Measurements from ENCODE around the gene FZR1.

FZR1 gene

GRCh38 chr19:3515891-3516422, 9.8 kb downstream of the FZR1 start:
- Histone ChIP-seq H3K27ac (ENCODE audit: low read depth, low read length) (no peak overlapping the region), H3K4me1 (ENCODE audit: control insufficient read depth in 1 of 2, insufficient read depth in 2 of 2, low read length in 2 of 2) (peaks cover 28% of the 10 kb centered on the region in 2 donors), H3K9me3 (ENCODE audit: control insufficient read depth in 1 of 2, low read length in 2 of 2) (no peaks in the 10 kb centered on the region), H3K36me3 (ENCODE audit: control insufficient read depth in 1 of 2, insufficient read depth in 2 of 2, low read length in 2 of 2) (peaks cover 7 to 24% of the 10 kb centered on the region in 2 donors), H3K9ac (ENCODE audit: low read depth in 1 of 2, low read length in 2 of 2) (no peak overlapping the region), H3K27me3 (ENCODE audit: control insufficient read depth in 1 of 2, insufficient read depth in 2 of 2, low read length in 2 of 2) (no peaks in the 10 kb centered on the region), H3K4me3 (ENCODE audit: low read depth in 1 of 2, low read length in 2 of 2) (no peak overlapping the region)

GRCh38 chr19:3516675-3517207, 10.6 kb downstream of the FZR1 start:
- peaks cover 27 to 31% of the 10 kb centered on the region in 2 donors for H3K4me1 ChIP-seq (ENCODE audit: control insufficient read depth in 1 of 2, insufficient read depth in 2 of 2, low read length in 2 of 2)
- H3K27ac ChIP-seq (ENCODE audit: low read depth, low read length) = no peak overlapping the region
- no peak overlapping the region for H3K9ac ChIP-seq (ENCODE audit: low read depth in 1 of 2, low read length in 2 of 2)
- no peak overlapping the region for H3K4me3 ChIP-seq (ENCODE audit: low read depth in 1 of 2, low read length in 2 of 2)
- H3K36me3 ChIP-seq (ENCODE audit: control insufficient read depth in 1 of 2, insufficient read depth in 2 of 2, low read length in 2 of 2) = peaks cover 7 to 19% of the 10 kb centered on the region in 2 donors
- no peaks in the 10 kb centered on the region for H3K9me3 ChIP-seq (ENCODE audit: control insufficient read depth in 1 of 2, low read length in 2 of 2)
- no peaks in the 10 kb centered on the region for H3K27me3 ChIP-seq (ENCODE audit: control insufficient read depth in 1 of 2, insufficient read depth in 2 of 2, low read length in 2 of 2)

GRCh38 chr19:3517638-3518037, 11.5 kb downstream of the FZR1 start:
- Histone ChIP-seq H3K36me3 (ENCODE audit: control insufficient read depth in 1 of 2, insufficient read depth in 2 of 2, low read length in 2 of 2) (peaks cover 13 to 18% of the 10 kb centered on the region in 2 donors), H3K27ac (ENCODE audit: low read depth, low read length) (no peak overlapping the region), H3K9me3 (ENCODE audit: control insufficient read depth in 1 of 2, low read length in 2 of 2) (no peaks in the 10 kb centered on the region), H3K4me1 (ENCODE audit: control insufficient read depth in 1 of 2, insufficient read depth in 2 of 2, low read length in 2 of 2) (peaks cover 27 to 31% of the 10 kb centered on the region in 2 donors), H3K9ac (ENCODE audit: low read depth in 1 of 2, low read length in 2 of 2) (no peak overlapping the region), H3K27me3 (ENCODE audit: control insufficient read depth in 1 of 2, insufficient read depth in 2 of 2, low read length in 2 of 2) (no peaks in the 10 kb centered on the region), H3K4me3 (ENCODE audit: low read depth in 1 of 2, low read length in 2 of 2) (no peak overlapping the region)

GRCh38 chr19:3518255-3518654, 12.1 kb downstream of the FZR1 start:
- Histone ChIP-seq H3K4me1 (ENCODE audit: control insufficient read depth in 1 of 2, insufficient read depth in 2 of 2, low read length in 2 of 2) (peaks cover 26% of the 10 kb centered on the region in 2 donors), H3K27me3 (ENCODE audit: control insufficient read depth in 1 of 2, insufficient read depth in 2 of 2, low read length in 2 of 2) (no peaks in the 10 kb centered on the region), H3K36me3 (ENCODE audit: control insufficient read depth in 1 of 2, insufficient read depth in 2 of 2, low read length in 2 of 2) (peaks cover 13 to 23% of the 10 kb centered on the region in 2 donors), H3K9me3 (ENCODE audit: control insufficient read depth in 1 of 2, low read length in 2 of 2) (no peaks in the 10 kb centered on the region), H3K27ac (ENCODE audit: low read depth, low read length) (no peak overlapping the region), H3K4me3 (ENCODE audit: low read depth in 1 of 2, low read length in 2 of 2) (no peak overlapping the region), H3K9ac (ENCODE audit: low read depth in 1 of 2, low read length in 2 of 2) (no peak overlapping the region)

- no peaks in the 10 kb centered on the region for H3K27me3 ChIP-seq (ENCODE audit: control insufficient read depth in 1 of 2, insufficient read depth in 2 of 2, low read length in 2 of 2)
- H3K4me1 ChIP-seq (ENCODE audit: control insufficient read depth in 1 of 2, insufficient read depth in 2 of 2, low read length in 2 of 2) = peaks cover 24% of the 10 kb centered on the region in 2 donors
- H3K27ac ChIP-seq (ENCODE audit: low read depth, low read length) = no peak overlapping the region
- peaks cover 13 to 27% of the 10 kb centered on the region in 2 donors for H3K36me3 ChIP-seq (ENCODE audit: control insufficient read depth in 1 of 2, insufficient read depth in 2 of 2, low read length in 2 of 2)
- H3K4me3 ChIP-seq (ENCODE audit: low read depth in 1 of 2, low read length in 2 of 2) = no peak overlapping the region
- no peaks in the 10 kb centered on the region for H3K9me3 ChIP-seq (ENCODE audit: control insufficient read depth in 1 of 2, low read length in 2 of 2)
- H3K9ac ChIP-seq (ENCODE audit: low read depth in 1 of 2, low read length in 2 of 2) = no peak overlapping the region
Observed at GRCh38 chr19:3518659-3519058, 12.5 kb downstream of the FZR1 start.

GRCh38 chr19:3519126-3519525, 13.0 kb downstream of the FZR1 start:
- no peaks in the 10 kb centered on the region for H3K27me3 ChIP-seq (ENCODE audit: control insufficient read depth in 1 of 2, insufficient read depth in 2 of 2, low read length in 2 of 2)

GRCh38 chr19:3520166-3521103, 14.3 kb downstream of the FZR1 start:
- Histone ChIP-seq H3K27me3 (ENCODE audit: control insufficient read depth in 1 of 2, insufficient read depth in 2 of 2, low read length in 2 of 2) (no peaks in the 10 kb centered on the region), H3K36me3 (ENCODE audit: control insufficient read depth in 1 of 2, insufficient read depth in 2 of 2, low read length in 2 of 2) (peaks cover 20 to 39% of the 10 kb centered on the region in 2 donors), H3K4me1 (ENCODE audit: control insufficient read depth in 1 of 2, insufficient read depth in 2 of 2, low read length in 2 of 2) (peaks cover 24% of the 10 kb centered on the region in 2 donors), H3K9me3 (ENCODE audit: control insufficient read depth in 1 of 2, low read length in 2 of 2) (no peaks in the 10 kb centered on the region), H3K9ac (ENCODE audit: low read depth in 1 of 2, low read length in 2 of 2) (peak overlapping the region; percentile 22 to 61), H3K4me3 (ENCODE audit: low read depth in 1 of 2, low read length in 2 of 2) (peak overlapping the region in 1 of 2 donors; percentile 10), H3K27ac (ENCODE audit: low read depth, low read length) (peak overlapping the region; percentile 13)

More at GRCh38 chr19:3519126-3519525, 13.0 kb downstream of the FZR1 start:
- Histone ChIP-seq H3K27ac (ENCODE audit: low read depth, low read length) (no peak overlapping the region), H3K4me3 (ENCODE audit: low read depth in 1 of 2, low read length in 2 of 2) (no peak overlapping the region), H3K9me3 (ENCODE audit: control insufficient read depth in 1 of 2, low read length in 2 of 2) (no peaks in the 10 kb centered on the region), H3K36me3 (ENCODE audit: control insufficient read depth in 1 of 2, insufficient read depth in 2 of 2, low read length in 2 of 2) (peaks cover 17 to 29% of the 10 kb centered on the region in 2 donors), H3K4me1 (ENCODE audit: control insufficient read depth in 1 of 2, insufficient read depth in 2 of 2, low read length in 2 of 2) (peaks cover 24% of the 10 kb centered on the region in 2 donors), H3K9ac (ENCODE audit: low read depth in 1 of 2, low read length in 2 of 2) (no peak overlapping the region)

GRCh38 chr19:3521104-3521445, 15.0 kb downstream of the FZR1 start:
- Histone ChIP-seq H3K27me3 (ENCODE audit: control insufficient read depth in 1 of 2, insufficient read depth in 2 of 2, low read length in 2 of 2) (no peaks in the 10 kb centered on the region), H3K36me3 (ENCODE audit: control insufficient read depth in 1 of 2, insufficient read depth in 2 of 2, low read length in 2 of 2) (peaks cover 20 to 44% of the 10 kb centered on the region in 2 donors), H3K4me1 (ENCODE audit: control insufficient read depth in 1 of 2, insufficient read depth in 2 of 2, low read length in 2 of 2) (peaks cover 24% of the 10 kb centered on the region in 2 donors), H3K27ac (ENCODE audit: low read depth, low read length) (no peak overlapping the region), H3K4me3 (ENCODE audit: low read depth in 1 of 2, low read length in 2 of 2) (peak overlapping the region in 1 of 2 donors; percentile 10), H3K9me3 (ENCODE audit: control insufficient read depth in 1 of 2, low read length in 2 of 2) (no peaks in the 10 kb centered on the region), H3K9ac (ENCODE audit: low read depth in 1 of 2, low read length in 2 of 2) (peak overlapping the region in 1 of 2 donors; percentile 61)

GRCh38 chr19:3522421-3523360, 16.6 kb downstream of the FZR1 start:
- no peaks in the 10 kb centered on the region for H3K9me3 ChIP-seq (ENCODE audit: control insufficient read depth in 1 of 2, low read length in 2 of 2)
- no peak overlapping the region for H3K27ac ChIP-seq (ENCODE audit: low read depth, low read length)
- H3K4me3 ChIP-seq (ENCODE audit: low read depth in 1 of 2, low read length in 2 of 2) = no peak overlapping the region
- H3K9ac ChIP-seq (ENCODE audit: low read depth in 1 of 2, low read length in 2 of 2) = no peak overlapping the region
- H3K36me3 ChIP-seq (ENCODE audit: control insufficient read depth in 1 of 2, insufficient read depth in 2 of 2, low read length in 2 of 2) = peaks cover 30 to 59% of the 10 kb centered on the region in 2 donors
- peaks cover 17 to 18% of the 10 kb centered on the region in 2 donors for H3K4me1 ChIP-seq (ENCODE audit: control insufficient read depth in 1 of 2, insufficient read depth in 2 of 2, low read length in 2 of 2)
- no peaks in the 10 kb centered on the region for H3K27me3 ChIP-seq (ENCODE audit: control insufficient read depth in 1 of 2, insufficient read depth in 2 of 2, low read length in 2 of 2)
